HG02973 (cell line): ENCODE measurements around the gene PDCD11.
A peak's percentile ranks its signal among the peaks of the same experiment; 100 is the strongest.
"Not testable (repeated sequence)": the region's sequence is repeated elsewhere in the genome, so short reads cannot be mapped to it uniquely, and the experiment has no call there.

Experiments
- ATAC-seq: cut with Tn5 transposase; IDR thresholded peaks from one replicate; pipeline ENCODE4 v1.9.1; 2021; ENCODE audit warnings: moderate library complexity; ENCODE audit not compliant: unreplicated experiment

Gene PDCD11

GRCh38 chr10:103474077-103474476 lies 77.7 kb downstream of the PDCD11 start:
- no peak for ATAC-seq

- ATAC-seq, result no peak
Measured at GRCh38 chr10:103475437-103475836, 79.0 kb downstream of the PDCD11 start.

- ATAC-seq, result peak; percentile 36
Measured at GRCh38 chr10:103476046-103476768, 79.8 kb downstream of the PDCD11 start.

GRCh38 chr10:103478671-103479070 lies 82.2 kb downstream of the PDCD11 start:
- no peak for ATAC-seq

- ATAC-seq, result no peak
Measured at GRCh38 chr10:103479135-103479534, 82.7 kb downstream of the PDCD11 start, which contains the start of gene CALHM3. CALHM3 (minus strand) TSS chr10:103479240; CDS start chr10:103479032, 208 bp downstream.

- no peak for ATAC-seq
Measured at GRCh38 chr10:103480521-103480920, 84.1 kb downstream of the PDCD11 start.

- no peak for ATAC-seq
Measured at GRCh38 chr10:103481974-103482531, 85.6 kb downstream of the PDCD11 start.

GRCh38 chr10:103486635-103487409 lies 90.4 kb downstream of the PDCD11 start:
- ATAC-seq, result not testable (repeated sequence)

GRCh38 chr10:103487410-103487708 lies 90.9 kb downstream of the PDCD11 start:
- ATAC-seq, result no peak

GRCh38 chr10:103490986-103491314 lies 94.5 kb downstream of the PDCD11 start:
- peak; percentile 19 for ATAC-seq

- ATAC-seq, result no peak
Measured at GRCh38 chr10:103491729-103492364, 95.4 kb downstream of the PDCD11 start.

- no peak for ATAC-seq
Measured at GRCh38 chr10:103492655-103493261, 96.3 kb downstream of the PDCD11 start.

- ATAC-seq, result no peak
Measured at GRCh38 chr10:103493362-103493915, 97.0 kb downstream of the PDCD11 start, which contains the start of gene NEURL1. NEURL1 (plus strand) TSS chr10:103493705; CDS start chr10:103494388, 683 bp downstream.

GRCh38 chr10:103493916-103494877 lies 97.8 kb downstream of the PDCD11 start:
- no peak for ATAC-seq

- ATAC-seq, result no peak
Measured at GRCh38 chr10:103495321-103495720, 98.9 kb downstream of the PDCD11 start.
